Endodermal cell (in vitro differentiated cells): ENCODE measurements around the gene MLNR. TPM values are rescaled to one million over a fixed set of nuclear protein-coding genes. Genes with fewer than 3 reads are reported as not detected.

Experiments used
- DNase-seq: peaks from one replicate; pipeline ENCODE4 v3.0.0-alpha.2; 2017
- H3K27ac ChIP-seq: 2 replicates; pipeline ENCODE4 v1.5.1; 2013; ENCODE audit warnings: mild to moderate bottlenecking, low read depth, low read length, moderate library complexity
- H3K27me3 ChIP-seq: 2 replicates; pipeline ENCODE4 v1.6.1; 2013; ENCODE audit warnings: mild to moderate bottlenecking, low read length, moderate library complexity; ENCODE audit not compliant: insufficient read depth, control insufficient read depth, poor library complexity, severe bottlenecking
- H3K36me3 ChIP-seq: 2 replicates; pipeline ENCODE4 v1.7.0; 2013; ENCODE audit warnings: mild to moderate bottlenecking, low read length, moderate library complexity; ENCODE audit not compliant: control insufficient read depth, insufficient read depth
- H3K4me1 ChIP-seq: one replicate; pipeline ENCODE4 v1.7.0; 2013; ENCODE audit warnings: low read length; ENCODE audit not compliant: control insufficient read depth, insufficient read depth
- H3K4me3 ChIP-seq: 2 replicates; pipeline ENCODE4 v1.5.1; 2013; ENCODE audit warnings: mild to moderate bottlenecking, low read length, moderate library complexity
- H3K9ac ChIP-seq: 2 replicates; pipeline ENCODE4 v1.6.1; 2013; ENCODE audit warnings: mild to moderate bottlenecking, low read length, moderate library complexity; ENCODE audit not compliant: poor library complexity, severe bottlenecking; ENCODE audit errors: extremely low read depth
- H3K9me3 ChIP-seq: 2 replicates; pipeline ENCODE4 v1.6.1; 2013; ENCODE audit warnings: mild to moderate bottlenecking, low read length, moderate library complexity; ENCODE audit not compliant: control insufficient read depth
- H3K27ac Mint-ChIP-seq: 2 replicates; pipeline ENCODE4 v1.8.0; 2020; ENCODE audit warnings: mixed read lengths
- H3K27me3 Mint-ChIP-seq: 2 replicates; pipeline ENCODE4 v1.8.0; 2021; ENCODE audit warnings: mild to moderate bottlenecking, mixed read lengths; ENCODE audit not compliant: insufficient read depth
- H3K36me3 Mint-ChIP-seq: 2 replicates; pipeline ENCODE4 v1.8.0; 2020; ENCODE audit warnings: low read depth, mixed read lengths
- H3K4me1 Mint-ChIP-seq: 2 replicates; pipeline ENCODE4 v1.8.0; 2020; ENCODE audit warnings: mixed read lengths
- H3K4me3 Mint-ChIP-seq: 2 replicates; pipeline ENCODE4 v1.8.0; 2020; ENCODE audit warnings: mild to moderate bottlenecking, moderate library complexity, mixed read lengths
- H3K9me3 Mint-ChIP-seq: 2 replicates; pipeline ENCODE4 v1.8.0; 2020; ENCODE audit warnings: mild to moderate bottlenecking, mixed read lengths
- WGBS, 2 experiments: methylation state at CpG; one replicate each; pipeline versions ENCODE4 v1.1.5 to v1.1.7; 2013; ENCODE audit warnings: missing lambda C conversion rate in 2 of 2, mixed read lengths in 1 of 2; ENCODE audit not compliant: insufficient coverage in 1 of 2, insufficient read length in 1 of 2; 5-methylcytosine and 5-hydroxymethylcytosine counted together
- long read RNA-seq, 4 experiments: library from polyadenylated mRNA in 2 of 4; library from RNA in 1 of 4; library from capped mRNA in 1 of 4; stranded (forward) in 3 of 4; unstranded in 1 of 4; transcript quantifications; one replicate each; pipeline ENCODE4 v2.0.0, GENCODE V29; 2020 to 2021; ENCODE audit warnings: inconsistent platforms in 1 of 4
- polyA plus RNA-seq, 2 experiments: library from polyadenylated mRNA; stranded (reverse); fragments of 50-300 nt; gene quantifications; one replicate each; pipeline ENCODE4 v1.2.3, GENCODE V29; 2013
- total RNA-seq, 2 donors: library from RNA; stranded (reverse); fragmentation: NEBNext Ultra II Directional in 1 of 2; extraction: Animal tissue kit (Norgen Biotek cat#: 25700) in 1 of 2; gene quantifications; 2 replicates in 1 of 2; 3 replicates in 1 of 2; pipeline ENCODE4 v1.2.1, GENCODE V29; 2021
- TF ChIP-seq, protein P1 (sequence below): fragments of 200-600 bp; sonication (generic); conservative IDR thresholded peaks from 2 replicates; pipeline ENCODE4 v1.5.0; 2021; ENCODE audit warnings: antibody characterized with exemption, mild to moderate bottlenecking

Gene MLNR, protein sequence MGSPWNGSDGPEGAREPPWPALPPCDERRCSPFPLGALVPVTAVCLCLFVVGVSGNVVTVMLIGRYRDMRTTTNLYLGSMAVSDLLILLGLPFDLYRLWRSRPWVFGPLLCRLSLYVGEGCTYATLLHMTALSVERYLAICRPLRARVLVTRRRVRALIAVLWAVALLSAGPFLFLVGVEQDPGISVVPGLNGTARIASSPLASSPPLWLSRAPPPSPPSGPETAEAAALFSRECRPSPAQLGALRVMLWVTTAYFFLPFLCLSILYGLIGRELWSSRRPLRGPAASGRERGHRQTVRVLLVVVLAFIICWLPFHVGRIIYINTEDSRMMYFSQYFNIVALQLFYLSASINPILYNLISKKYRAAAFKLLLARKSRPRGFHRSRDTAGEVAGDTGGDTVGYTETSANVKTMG
- under 1 TPM; 0.29 to 0.35 TPM for total RNA-seq
- not detected for polyA plus RNA-seq (2013, experiment 1 of 2)
- not detected for polyA plus RNA-seq (2013, experiment 2 of 2)
- long read RNA-seq, experiment 1, result 0 reads
- long read RNA-seq, experiment 2, result 0 reads
- long read RNA-seq, experiment 3, result 0 reads
- long read RNA-seq, experiment 4, result 0 reads

DNA sequence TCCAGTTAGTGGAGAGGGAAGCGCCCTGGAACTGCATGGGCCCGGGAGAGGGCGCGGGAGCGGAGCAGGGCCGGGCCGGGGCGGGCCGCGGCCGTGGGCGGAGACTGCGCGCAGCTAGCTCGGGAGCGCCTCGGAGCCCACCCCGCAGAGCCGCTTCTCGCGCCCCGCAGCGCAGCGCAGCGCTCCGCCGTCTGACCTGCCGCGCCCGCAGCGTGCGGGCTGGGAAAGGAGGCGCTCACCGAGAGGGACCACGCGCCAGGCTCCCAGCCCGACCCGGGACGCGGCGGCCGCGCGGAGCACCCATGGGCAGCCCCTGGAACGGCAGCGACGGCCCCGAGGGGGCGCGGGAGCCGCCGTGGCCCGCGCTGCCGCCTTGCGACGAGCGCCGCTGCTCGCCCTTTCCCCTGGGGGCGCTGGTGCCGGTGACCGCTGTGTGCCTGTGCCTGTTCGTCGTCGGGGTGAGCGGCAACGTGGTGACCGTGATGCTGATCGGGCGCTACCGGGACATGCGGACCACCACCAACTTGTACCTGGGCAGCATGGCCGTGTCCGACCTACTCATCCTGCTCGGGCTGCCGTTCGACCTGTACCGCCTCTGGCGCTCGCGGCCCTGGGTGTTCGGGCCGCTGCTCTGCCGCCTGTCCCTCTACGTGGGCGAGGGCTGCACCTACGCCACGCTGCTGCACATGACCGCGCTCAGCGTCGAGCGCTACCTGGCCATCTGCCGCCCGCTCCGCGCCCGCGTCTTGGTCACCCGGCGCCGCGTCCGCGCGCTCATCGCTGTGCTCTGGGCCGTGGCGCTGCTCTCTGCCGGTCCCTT, at the start of gene MLNR:
Gene MLNR, plus strand, starts transcription at position 303 of the 820 bp plus-strand sequence. Its CDS starts 0 bp downstream, at position 303.
- Mint-ChIP-seq H3K4me3 (peak within 1 kb of the TSS; percentile 43), H3K9me3 (no peaks in the 10 kb centered on the region), H3K27me3 (peaks cover 91% of the 10 kb centered on the region), H3K27ac (no peak within 1 kb of the TSS), H3K4me1 (peaks cover 19% of the 10 kb centered on the region), H3K36me3 (no peaks in the 10 kb centered on the region)
- no peaks in the 10 kb centered on the region for H3K36me3 ChIP-seq
- H3K4me3 ChIP-seq, result peak within 1 kb of the TSS; percentile 52
- H3K9ac ChIP-seq, result no peak within 1 kb of the TSS
- peaks cover 79% of the 10 kb centered on the region for H3K27me3 ChIP-seq
- H3K9me3 ChIP-seq, result no peaks in the 10 kb centered on the region
- H3K27ac ChIP-seq, result no peak within 1 kb of the TSS
- peak; percentile 91 for DNase-seq
- WGBS, 2 experiments, result 5 to 9% methylated on average over 60 to 111 of the region's 111 CpGs
- H3K4me1 ChIP-seq, result no peaks in the 10 kb centered on the region
- TF ChIP-seq, protein P1, sequence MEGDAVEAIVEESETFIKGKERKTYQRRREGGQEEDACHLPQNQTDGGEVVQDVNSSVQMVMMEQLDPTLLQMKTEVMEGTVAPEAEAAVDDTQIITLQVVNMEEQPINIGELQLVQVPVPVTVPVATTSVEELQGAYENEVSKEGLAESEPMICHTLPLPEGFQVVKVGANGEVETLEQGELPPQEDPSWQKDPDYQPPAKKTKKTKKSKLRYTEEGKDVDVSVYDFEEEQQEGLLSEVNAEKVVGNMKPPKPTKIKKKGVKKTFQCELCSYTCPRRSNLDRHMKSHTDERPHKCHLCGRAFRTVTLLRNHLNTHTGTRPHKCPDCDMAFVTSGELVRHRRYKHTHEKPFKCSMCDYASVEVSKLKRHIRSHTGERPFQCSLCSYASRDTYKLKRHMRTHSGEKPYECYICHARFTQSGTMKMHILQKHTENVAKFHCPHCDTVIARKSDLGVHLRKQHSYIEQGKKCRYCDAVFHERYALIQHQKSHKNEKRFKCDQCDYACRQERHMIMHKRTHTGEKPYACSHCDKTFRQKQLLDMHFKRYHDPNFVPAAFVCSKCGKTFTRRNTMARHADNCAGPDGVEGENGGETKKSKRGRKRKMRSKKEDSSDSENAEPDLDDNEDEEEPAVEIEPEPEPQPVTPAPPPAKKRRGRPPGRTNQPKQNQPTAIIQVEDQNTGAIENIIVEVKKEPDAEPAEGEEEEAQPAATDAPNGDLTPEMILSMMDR, result peak; percentile 72

DNA sequence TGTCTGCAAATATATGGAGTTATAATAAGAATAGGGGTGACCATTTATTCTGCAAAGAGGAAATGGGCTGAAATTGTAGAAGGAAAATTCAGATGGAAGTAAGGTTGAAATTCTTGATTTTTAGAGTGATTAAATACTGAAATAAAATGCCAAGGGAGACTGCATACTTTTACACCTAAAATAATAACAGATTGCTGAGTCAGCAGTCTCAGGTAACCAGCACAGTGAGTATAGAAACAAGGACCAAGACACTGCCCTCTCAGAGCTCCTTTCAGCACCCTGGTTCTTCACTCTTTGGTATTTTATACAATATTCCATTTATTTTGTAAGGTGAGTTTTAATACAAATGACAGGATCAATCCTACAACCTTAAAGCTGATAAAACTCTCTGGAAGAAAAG, 48.8 kb upstream of the MLNR start:
- Histone ChIP-seq H3K27ac (no peak overlapping the region), H3K4me1 (no peaks in the 10 kb centered on the region), H3K4me3 (no peak overlapping the region), H3K27me3 (no peaks in the 10 kb centered on the region), H3K9me3 (no peaks in the 10 kb centered on the region), H3K36me3 (peaks cover 48% of the 10 kb centered on the region), H3K9ac (no peak overlapping the region)
- Mint-ChIP-seq H3K4me3 (no peak overlapping the region), H3K9me3 (no peaks in the 10 kb centered on the region), H3K4me1 (no peaks in the 10 kb centered on the region), H3K36me3 (peaks cover 49% of the 10 kb centered on the region), H3K27ac (no peak overlapping the region), H3K27me3 (no peaks in the 10 kb centered on the region)
- DNase-seq, result no peak
- TF ChIP-seq, protein P1, result no peak

DNA sequence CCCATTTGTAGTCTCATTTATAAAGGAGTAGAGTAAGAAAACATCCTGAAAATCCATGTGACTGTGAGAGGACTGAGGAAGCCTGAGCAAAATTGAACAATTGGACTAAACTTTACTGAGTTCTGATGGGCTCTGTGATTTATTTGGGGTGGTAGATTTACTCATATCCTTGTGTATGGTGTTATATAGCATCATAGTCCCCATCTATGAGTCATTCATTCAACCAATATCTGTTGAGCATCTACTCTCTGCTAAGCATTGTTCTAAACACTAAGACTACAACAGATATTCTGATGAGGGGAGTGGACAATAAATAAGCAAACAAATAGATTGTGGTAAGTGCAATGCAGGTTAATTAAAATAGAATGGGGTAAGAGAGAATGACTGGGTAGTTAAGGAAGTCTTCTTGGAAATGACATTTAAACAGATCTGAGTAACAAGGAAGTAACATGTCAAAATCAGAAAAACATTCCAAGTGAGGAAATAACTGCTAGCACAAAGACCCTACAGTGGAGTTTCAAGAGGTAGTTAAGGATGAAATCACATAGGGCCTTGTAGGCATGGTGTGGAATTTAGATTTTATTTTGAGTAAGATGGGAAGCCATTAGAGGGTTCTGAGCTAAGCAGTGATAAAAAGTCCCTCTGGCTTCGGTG, 36.3 kb upstream of the MLNR start:
- DNase-seq, result no peak
- Mint-ChIP-seq H3K27ac (no peak overlapping the region), H3K4me1 (peaks cover 15% of the 10 kb centered on the region), H3K36me3 (peaks cover 46% of the 10 kb centered on the region), H3K27me3 (no peaks in the 10 kb centered on the region), H3K4me3 (no peak overlapping the region), H3K9me3 (no peaks in the 10 kb centered on the region)
- peaks cover 9% of the 10 kb centered on the region for H3K4me1 ChIP-seq
- H3K36me3 ChIP-seq, result peaks cover 52% of the 10 kb centered on the region
- no peaks in the 10 kb centered on the region for H3K9me3 ChIP-seq
- 78 to 80% methylated on average over 1 of the region's 1 CpG for WGBS, 2 experiments
- H3K27ac ChIP-seq, result peak overlapping the region; percentile 14
- peak overlapping the region; percentile 21 for H3K4me3 ChIP-seq
- no peaks in the 10 kb centered on the region for H3K27me3 ChIP-seq
- TF ChIP-seq, protein P1, result no peak
- peak overlapping the region; percentile 58 for H3K9ac ChIP-seq
